Measurements from ENCODE around the gene CNOT3. TPM values are rescaled to one million over a fixed set of nuclear protein-coding genes. Genes with fewer than 3 reads are reported as not detected.

Gene CNOT3
- total RNA-seq, 1 donor from 2014 or later: 39.4 TPM

DNA sequence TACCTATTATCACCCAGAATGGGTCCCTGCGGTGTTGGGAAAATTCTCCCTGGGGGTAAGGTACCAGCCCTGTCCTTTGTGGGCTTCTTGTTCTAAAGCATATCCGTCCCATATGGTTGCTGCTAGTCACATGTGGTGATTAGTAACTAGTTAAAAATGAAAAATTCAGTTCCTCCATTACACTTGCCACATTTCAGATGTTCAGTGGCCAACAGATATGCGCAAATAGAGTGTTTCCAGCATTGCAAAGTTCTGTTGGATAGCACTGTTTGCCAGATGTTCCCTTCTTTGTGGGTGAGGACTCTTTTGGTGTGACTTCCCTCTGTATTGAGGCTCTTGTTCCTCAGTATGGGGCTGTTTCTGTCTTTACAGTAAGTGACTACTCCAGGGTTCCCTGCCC lies 3.8 kb downstream of the CNOT3 start:
- TF ChIP-seq, protein P1, sequence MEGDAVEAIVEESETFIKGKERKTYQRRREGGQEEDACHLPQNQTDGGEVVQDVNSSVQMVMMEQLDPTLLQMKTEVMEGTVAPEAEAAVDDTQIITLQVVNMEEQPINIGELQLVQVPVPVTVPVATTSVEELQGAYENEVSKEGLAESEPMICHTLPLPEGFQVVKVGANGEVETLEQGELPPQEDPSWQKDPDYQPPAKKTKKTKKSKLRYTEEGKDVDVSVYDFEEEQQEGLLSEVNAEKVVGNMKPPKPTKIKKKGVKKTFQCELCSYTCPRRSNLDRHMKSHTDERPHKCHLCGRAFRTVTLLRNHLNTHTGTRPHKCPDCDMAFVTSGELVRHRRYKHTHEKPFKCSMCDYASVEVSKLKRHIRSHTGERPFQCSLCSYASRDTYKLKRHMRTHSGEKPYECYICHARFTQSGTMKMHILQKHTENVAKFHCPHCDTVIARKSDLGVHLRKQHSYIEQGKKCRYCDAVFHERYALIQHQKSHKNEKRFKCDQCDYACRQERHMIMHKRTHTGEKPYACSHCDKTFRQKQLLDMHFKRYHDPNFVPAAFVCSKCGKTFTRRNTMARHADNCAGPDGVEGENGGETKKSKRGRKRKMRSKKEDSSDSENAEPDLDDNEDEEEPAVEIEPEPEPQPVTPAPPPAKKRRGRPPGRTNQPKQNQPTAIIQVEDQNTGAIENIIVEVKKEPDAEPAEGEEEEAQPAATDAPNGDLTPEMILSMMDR (IDR thresholded peaks at IDR 0.05): no peak
- no peak overlapping the region for H3K27ac ChIP-seq
- no peak for DNase-seq
- H3K9me3 ChIP-seq: no peaks in the 10 kb centered on the region
- ATAC-seq: no peak
- H3K36me3 ChIP-seq: peaks cover 48% of the 10 kb centered on the region
- H3K27me3 ChIP-seq: no peaks in the 10 kb centered on the region
- no peak overlapping the region for H3K4me3 ChIP-seq
- intact Hi-C loops (cut with DNase I): no loop called here
- peaks cover 31% of the 10 kb centered on the region for H3K4me1 ChIP-seq

DNA sequence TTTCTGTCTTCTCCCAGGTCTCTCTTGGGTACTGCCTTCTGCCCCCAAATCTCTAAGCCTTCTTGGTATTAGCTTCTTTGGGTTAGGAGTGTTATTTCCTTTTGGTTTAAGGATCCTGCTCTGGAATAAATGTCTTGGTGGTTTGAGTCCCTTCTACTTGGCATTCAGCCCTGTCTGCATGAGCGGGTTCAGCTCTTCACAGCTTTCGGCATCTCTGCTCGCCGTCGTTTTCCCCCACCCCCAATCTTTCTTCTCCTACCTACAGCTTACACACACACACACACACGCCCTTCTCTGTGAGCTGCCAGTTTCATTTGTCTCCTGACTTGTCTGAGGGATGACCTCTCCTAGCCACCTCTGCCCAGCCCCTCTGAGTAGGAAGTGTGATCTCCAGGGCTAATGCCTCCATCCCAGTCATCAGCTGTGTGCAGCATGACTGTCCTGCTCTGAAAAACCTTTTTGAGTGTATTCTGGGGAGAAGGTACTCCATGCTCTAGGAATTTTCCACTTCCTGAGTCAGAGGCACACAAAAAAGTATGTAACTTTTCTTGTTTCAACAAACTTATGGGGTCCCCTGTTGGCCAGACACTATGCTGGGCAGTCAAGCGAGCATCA lies 4.7 kb downstream of the CNOT3 start:
- TF ChIP-seq, protein P1 (IDR thresholded peaks at IDR 0.05): no peak
- intact Hi-C loops (cut with DNase I): no loop called here
- H3K9me3 ChIP-seq: no peaks in the 10 kb centered on the region
- no peaks in the 10 kb centered on the region for H3K27me3 ChIP-seq
- no peak for DNase-seq
- no peak for ATAC-seq
- no peak overlapping the region for H3K27ac ChIP-seq
- peaks cover 29% of the 10 kb centered on the region for H3K4me1 ChIP-seq
- H3K4me3 ChIP-seq: no peak overlapping the region
- H3K36me3 ChIP-seq: peaks cover 57% of the 10 kb centered on the region

DNA sequence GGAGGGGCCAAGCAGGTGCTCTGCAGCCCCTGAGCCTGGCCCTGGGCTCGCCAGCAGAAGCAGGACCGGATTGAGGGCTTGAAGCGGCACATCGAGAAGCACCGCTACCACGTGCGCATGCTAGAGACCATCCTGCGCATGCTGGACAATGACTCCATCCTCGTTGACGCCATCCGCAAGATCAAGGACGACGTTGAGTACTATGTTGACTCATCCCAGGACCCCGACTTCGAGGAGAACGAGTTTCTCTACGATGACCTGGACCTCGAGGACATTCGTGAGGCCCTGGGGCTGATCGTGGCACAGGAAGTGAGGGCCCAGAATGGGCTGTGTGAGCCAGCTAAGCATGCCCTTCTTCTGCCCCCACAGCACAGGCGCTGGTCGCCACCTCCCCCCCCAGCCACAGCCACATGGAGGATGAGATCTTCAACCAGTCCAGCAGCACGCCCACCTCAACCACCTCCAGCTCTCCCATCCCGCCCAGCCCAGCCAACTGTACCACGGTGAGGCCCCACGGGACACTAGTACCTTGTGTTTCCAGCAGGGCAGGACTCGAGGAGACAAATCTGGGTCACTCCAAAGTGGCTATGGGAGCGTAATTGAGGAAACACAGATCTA lies 8.1 kb downstream of the CNOT3 start:
- ATAC-seq (no peak), DNase-seq (no peak)
- Histone ChIP-seq H3K27ac (no peak overlapping the region), H3K4me3 (no peak overlapping the region), H3K27me3 (no peaks in the 10 kb centered on the region), H3K36me3 (peaks cover 82% of the 10 kb centered on the region), H3K9me3 (no peaks in the 10 kb centered on the region), H3K4me1 (peaks cover 10% of the 10 kb centered on the region)
- TF ChIP-seq, protein P1 (IDR thresholded peaks at IDR 0.05): no peak
- intact Hi-C loops (cut with DNase I): no loop called here

DNA sequence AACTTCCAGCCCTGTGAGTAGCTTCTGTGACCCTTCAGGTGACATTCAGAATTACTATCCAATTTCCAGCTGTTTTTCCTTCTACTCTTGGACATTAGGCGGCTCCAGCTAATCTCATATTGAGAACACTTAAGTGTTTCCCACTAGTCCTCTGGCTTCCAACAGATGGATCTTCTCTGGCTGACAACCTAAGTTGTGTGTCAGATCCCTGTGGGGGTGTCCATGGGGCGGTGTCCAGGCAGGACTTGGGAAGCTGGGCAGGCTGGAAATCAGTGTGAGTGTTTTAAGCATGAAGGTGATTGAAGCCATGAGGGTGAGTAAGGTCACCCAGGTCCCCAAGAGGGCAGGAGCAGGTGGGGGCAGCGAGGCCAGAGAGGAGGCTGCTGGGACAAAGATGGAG lies 10.1 kb downstream of the CNOT3 start:
- no peaks in the 10 kb centered on the region for H3K27me3 ChIP-seq
- peaks cover 95% of the 10 kb centered on the region for H3K36me3 ChIP-seq
- no peak overlapping the region for H3K4me3 ChIP-seq
- TF ChIP-seq, protein P1 (IDR thresholded peaks at IDR 0.05): no peak
- no peak for ATAC-seq
- intact Hi-C loops (cut with DNase I): no loop called here
- no peak for DNase-seq
- no peaks in the 10 kb centered on the region for H3K4me1 ChIP-seq
- H3K9me3 ChIP-seq: no peaks in the 10 kb centered on the region
- no peak overlapping the region for H3K27ac ChIP-seq

DNA sequence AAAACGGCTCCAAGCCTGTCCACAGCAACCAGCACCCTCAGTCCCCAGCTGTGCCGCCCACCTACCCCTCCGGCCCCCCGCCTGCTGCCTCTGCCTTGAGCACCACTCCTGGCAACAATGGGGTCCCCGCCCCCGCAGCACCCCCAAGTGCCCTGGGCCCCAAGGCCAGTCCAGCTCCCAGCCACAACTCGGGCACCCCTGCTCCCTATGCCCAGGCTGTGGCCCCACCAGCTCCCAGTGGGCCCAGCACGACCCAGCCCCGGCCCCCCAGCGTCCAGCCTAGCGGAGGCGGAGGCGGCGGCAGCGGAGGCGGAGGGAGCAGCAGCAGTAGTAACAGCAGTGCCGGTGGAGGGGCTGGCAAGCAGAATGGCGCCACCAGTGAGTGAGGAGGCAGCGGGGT lies 10.6 kb downstream of the CNOT3 start:
- peaks cover 95% of the 10 kb centered on the region for H3K36me3 ChIP-seq
- no peak for ATAC-seq
- no peak for DNase-seq

More for the DNA sequence above, 10.6 kb downstream of the CNOT3 start:
- no peak overlapping the region for H3K4me3 ChIP-seq
- TF ChIP-seq, protein P1 (IDR thresholded peaks at IDR 0.05): no peak
- H3K4me1 ChIP-seq: no peaks in the 10 kb centered on the region
- intact Hi-C loops (cut with DNase I): no loop called here
- H3K27me3 ChIP-seq: no peaks in the 10 kb centered on the region
- H3K9me3 ChIP-seq: no peaks in the 10 kb centered on the region
- no peak overlapping the region for H3K27ac ChIP-seq

Measured in upper lobe of right lung (tissue), 1 donor.